Liver (tissue), 9 donors: Measurements from ENCODE around the gene MEF2A. TPM values are rescaled to one million over a fixed set of nuclear protein-coding genes. Genes with fewer than 3 reads are reported as not detected.

Experiments used
- DNase-seq: peaks from one replicate; pipeline ENCODE4 v3.0.0-alpha.2; 2017; ENCODE audit warnings: low spot score
- H3K27ac ChIP-seq, 2 donors: one replicate each; pipeline ENCODE4 v1.7.0; 2013; ENCODE audit warnings: inconsistent platforms in 2 of 2, low read length in 2 of 2, control low read depth in 1 of 2, low read depth in 1 of 2, mild to moderate bottlenecking in 1 of 2
- H3K27me3 ChIP-seq, 4 donors: one replicate each; pipeline versions ENCODE4 v1.6.1 to v1.7.0; 2013; ENCODE audit warnings: low read length in 3 of 4, inconsistent platforms in 1 of 4, mild to moderate bottlenecking in 1 of 4, moderate library complexity in 1 of 4; ENCODE audit not compliant: control insufficient read depth in 4 of 4, insufficient read depth in 4 of 4
- H3K36me3 ChIP-seq, 4 donors: one replicate each; pipeline versions ENCODE4 v1.6.1 to v1.7.0; 2013; ENCODE audit warnings: low read length in 3 of 4, mild to moderate bottlenecking in 3 of 4, low read depth in 1 of 4, moderate library complexity in 1 of 4; ENCODE audit not compliant: control insufficient read depth in 4 of 4, insufficient read depth in 3 of 4
- H3K4me1 ChIP-seq, 4 donors: one replicate each; pipeline versions ENCODE4 v1.6.1 to v1.7.0; 2013; ENCODE audit warnings: low read length in 3 of 4, mild to moderate bottlenecking in 3 of 4, moderate library complexity in 1 of 4; ENCODE audit not compliant: control insufficient read depth in 4 of 4, insufficient read depth in 4 of 4
- H3K4me3 ChIP-seq, 3 donors: one replicate each; pipeline versions ENCODE4 v1.6.1 to v1.7.0; 2013; ENCODE audit warnings: low read length in 3 of 3, control low read depth in 1 of 3, low read depth in 1 of 3, mild to moderate bottlenecking in 1 of 3
- H3K9ac ChIP-seq, 2 donors: one replicate each; pipeline ENCODE4 v1.7.0; 2013; ENCODE audit warnings: low read length in 2 of 2, mild to moderate bottlenecking in 2 of 2, moderate library complexity in 2 of 2, control low read depth in 1 of 2, low read depth in 1 of 2
- H3K9me3 ChIP-seq, 4 donors: one replicate each; pipeline versions ENCODE4 v1.6.1 to v1.7.0; 2013; ENCODE audit warnings: low read length in 3 of 4; ENCODE audit not compliant: control insufficient read depth in 4 of 4
- EGR1 ChIP-seq, 2 donors: IDR thresholded peaks; 2 replicates each; pipeline ENCODE4 v1.6.1; 2016 to 2018; ENCODE audit warnings: antibody characterized with exemption in 2 of 2, low read depth in 2 of 2
- FOXA1 ChIP-seq: IDR thresholded peaks from 2 replicates; pipeline ENCODE4 v1.6.1; 2016; ENCODE audit warnings: antibody characterized with exemption
- FOXA2 ChIP-seq: IDR thresholded peaks from 2 replicates; pipeline ENCODE4 v1.6.1; 2016; ENCODE audit warnings: antibody characterized with exemption
- GABPA ChIP-seq, 2 donors: IDR thresholded peaks in 1 of 2; conservative IDR thresholded peaks in 1 of 2; 2 replicates each; pipeline ENCODE4 v1.6.1; 2016; ENCODE audit warnings: antibody characterized with exemption in 2 of 2, mild to moderate bottlenecking in 1 of 2, moderate library complexity in 1 of 2
- HNF4A ChIP-seq, 2 donors: conservative IDR thresholded peaks; 2 replicates each; pipeline ENCODE4 v1.6.1; 2016; ENCODE audit warnings: antibody characterized with exemption in 2 of 2, mild to moderate bottlenecking in 2 of 2
- HNF4G ChIP-seq: IDR thresholded peaks from 2 replicates; pipeline ENCODE4 v1.6.1; 2016; ENCODE audit warnings: antibody characterized with exemption
- JUND ChIP-seq, 2 donors: IDR thresholded peaks; 2 replicates each; pipeline ENCODE4 v1.6.1; 2016; ENCODE audit warnings: antibody characterized with exemption in 2 of 2
- NR2F2 ChIP-seq: IDR thresholded peaks from 2 replicates; pipeline ENCODE4 v1.6.1; 2016; ENCODE audit warnings: antibody characterized with exemption
- RAD21 ChIP-seq, 2 donors: IDR thresholded peaks; 2 replicates each; pipeline ENCODE4 v1.6.1; 2016; ENCODE audit warnings: antibody characterized with exemption in 2 of 2, mild to moderate bottlenecking in 2 of 2
- RXRA ChIP-seq, 2 donors: IDR thresholded peaks; 2 replicates each; pipeline ENCODE4 v1.6.1; 2017 to 2018; ENCODE audit warnings: antibody characterized with exemption in 2 of 2, mild to moderate bottlenecking in 1 of 2
- SP1 ChIP-seq: IDR thresholded peaks from 2 replicates; pipeline ENCODE4 v1.6.1; 2018; ENCODE audit warnings: antibody characterized with exemption, mild to moderate bottlenecking
- TAF1 ChIP-seq: conservative IDR thresholded peaks from 2 replicates; pipeline ENCODE4 v1.6.1; 2016; ENCODE audit warnings: antibody characterized with exemption, mild to moderate bottlenecking
- YY1 ChIP-seq: IDR thresholded peaks from 2 replicates; pipeline ENCODE4 v1.6.1; 2016; ENCODE audit warnings: antibody characterized with exemption, mild to moderate bottlenecking
- WGBS: extraction: QIAGEN DNeasy Blood & Tissue Kit; methylation state at CpG from one replicate; pipeline ENCODE4 v1.1.7; 2013; 5-methylcytosine and 5-hydroxymethylcytosine counted together
- polyA plus RNA-seq, 2 donors: library from polyadenylated mRNA; stranded (reverse) in 1 of 2; unstranded in 1 of 2; fragments of 200-250 nt in 1 of 2; fragments of >200 nt in 1 of 2; fragmentation: Nextera tagmentation in 1 of 2; extraction: Ambion mirVana in 1 of 2; gene quantifications; one replicate each; pipeline versions ENCODE4 v1.2.1 to v1.2.3, GENCODE V29; 2013 to 2015
- total RNA-seq, 2 donors: library from RNA; depleted of rRNA; stranded (reverse); fragments of >200 nt; gene quantifications; one replicate each; pipeline ENCODE4 v1.2.3, GENCODE V29; 2014
- TF ChIP-seq, protein P1 (sequence below): IDR thresholded peaks from 2 replicates; pipeline ENCODE4 v1.6.1; 2016; ENCODE audit warnings: antibody characterized with exemption
- TF ChIP-seq, protein P2 (sequence below): IDR thresholded peaks from 2 replicates; pipeline ENCODE4 v1.6.1; 2016; ENCODE audit warnings: antibody characterized with exemption
- TF ChIP-seq, protein P3 (sequence below): IDR thresholded peaks from 2 replicates; pipeline ENCODE4 v1.6.1; 2016; ENCODE audit warnings: antibody characterized with exemption
- TF ChIP-seq, protein P4 (sequence below): IDR thresholded peaks from 2 replicates; pipeline ENCODE4 v1.6.1; 2016; ENCODE audit warnings: antibody characterized with exemption, mild to moderate bottlenecking
- TF ChIP-seq, protein P5 (sequence below): fragments of 150-350 bp; IDR thresholded peaks from 2 replicates; pipeline ENCODE4 v1.5.1; 2017; ENCODE audit warnings: improper control_type of control experiment, low read depth, low read length; ENCODE audit not compliant: missing input control
- donor health status: healthy.
- donor health status: healthy.
- donor health status: healthy.
- donor health status: healthy.
- donor health status: healthy.

Gene MEF2A
- total and polyA plus RNA-seq, 4 donors: 8.5 to 45.9 (median 18.2) TPM

DNA sequence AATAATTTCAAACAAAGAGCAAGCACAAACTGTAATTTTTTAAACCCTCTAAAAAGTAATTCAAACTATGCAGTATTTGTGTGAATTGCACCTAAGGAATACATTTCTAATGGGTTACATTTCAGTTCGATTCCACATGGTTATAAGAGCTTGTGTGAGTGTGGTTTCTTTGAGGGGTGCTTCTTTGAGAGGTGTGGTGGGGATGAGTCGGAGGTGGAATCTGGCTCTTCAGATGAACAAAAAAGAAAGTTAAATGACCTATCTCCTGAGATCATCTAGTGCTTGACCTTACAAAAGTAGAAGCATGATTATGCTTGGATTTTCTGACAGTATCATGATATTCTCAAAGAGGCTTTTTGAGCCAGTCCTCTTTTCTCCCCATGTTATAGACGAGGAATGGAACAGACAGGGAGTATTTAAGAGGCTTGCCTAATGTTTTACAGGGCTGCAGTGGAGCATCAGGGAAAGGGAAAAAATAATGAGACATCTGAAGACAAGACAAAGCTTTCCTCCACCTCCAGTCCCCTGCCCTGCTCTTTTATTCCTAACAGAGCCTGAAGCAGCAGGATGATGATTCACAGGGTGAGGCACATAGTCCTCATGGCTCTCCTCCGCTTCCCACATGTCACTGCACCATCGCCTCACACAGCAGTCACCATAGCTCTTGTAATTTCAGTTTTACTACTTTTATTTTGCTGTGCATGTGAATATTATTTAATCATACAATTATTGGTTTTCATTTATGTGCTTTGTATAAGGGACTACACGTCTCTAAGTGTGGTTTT, 85.4 kb downstream of the MEF2A start:
- H3K4me3 ChIP-seq: no peak overlapping the region
- TF ChIP-seq JUND (IDR thresholded peaks at IDR 0.05) (no peak), SP1 (no peak), TAF1 (no peak), FOXA1 (no peak), RXRA (IDR thresholded peaks at IDR 0.05) (no peak), YY1 (no peak), HNF4A (conservative IDR thresholded peaks at IDR 0.05) (no peak), HNF4G (no peak), GABPA (IDR thresholded peaks at IDR 0.05 in 1 of 2, conservative IDR thresholded peaks at IDR 0.05 in 1 of 2) (no peak), FOXA2 (no peak), RAD21 (IDR thresholded peaks at IDR 0.05) (no peak), NR2F2 (no peak), EGR1 (IDR thresholded peaks at IDR 0.05; ENCODE audit: low read depth in 2 of 2) (no peak)
- TF ChIP-seq, protein P1, sequence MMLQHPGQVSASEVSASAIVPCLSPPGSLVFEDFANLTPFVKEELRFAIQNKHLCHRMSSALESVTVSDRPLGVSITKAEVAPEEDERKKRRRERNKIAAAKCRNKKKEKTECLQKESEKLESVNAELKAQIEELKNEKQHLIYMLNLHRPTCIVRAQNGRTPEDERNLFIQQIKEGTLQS: no peak
- TF ChIP-seq, protein P2, sequence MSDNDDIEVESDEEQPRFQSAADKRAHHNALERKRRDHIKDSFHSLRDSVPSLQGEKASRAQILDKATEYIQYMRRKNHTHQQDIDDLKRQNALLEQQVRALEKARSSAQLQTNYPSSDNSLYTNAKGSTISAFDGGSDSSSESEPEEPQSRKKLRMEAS: no peak
- TF ChIP-seq, protein P3, sequence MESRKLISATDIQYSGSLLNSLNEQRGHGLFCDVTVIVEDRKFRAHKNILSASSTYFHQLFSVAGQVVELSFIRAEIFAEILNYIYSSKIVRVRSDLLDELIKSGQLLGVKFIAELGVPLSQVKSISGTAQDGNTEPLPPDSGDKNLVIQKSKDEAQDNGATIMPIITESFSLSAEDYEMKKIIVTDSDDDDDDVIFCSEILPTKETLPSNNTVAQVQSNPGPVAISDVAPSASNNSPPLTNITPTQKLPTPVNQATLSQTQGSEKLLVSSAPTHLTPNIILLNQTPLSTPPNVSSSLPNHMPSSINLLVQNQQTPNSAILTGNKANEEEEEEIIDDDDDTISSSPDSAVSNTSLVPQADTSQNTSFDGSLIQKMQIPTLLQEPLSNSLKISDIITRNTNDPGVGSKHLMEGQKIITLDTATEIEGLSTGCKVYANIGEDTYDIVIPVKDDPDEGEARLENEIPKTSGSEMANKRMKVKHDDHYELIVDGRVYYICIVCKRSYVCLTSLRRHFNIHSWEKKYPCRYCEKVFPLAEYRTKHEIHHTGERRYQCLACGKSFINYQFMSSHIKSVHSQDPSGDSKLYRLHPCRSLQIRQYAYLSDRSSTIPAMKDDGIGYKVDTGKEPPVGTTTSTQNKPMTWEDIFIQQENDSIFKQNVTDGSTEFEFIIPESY: no peak
- TF ChIP-seq, protein P4, sequence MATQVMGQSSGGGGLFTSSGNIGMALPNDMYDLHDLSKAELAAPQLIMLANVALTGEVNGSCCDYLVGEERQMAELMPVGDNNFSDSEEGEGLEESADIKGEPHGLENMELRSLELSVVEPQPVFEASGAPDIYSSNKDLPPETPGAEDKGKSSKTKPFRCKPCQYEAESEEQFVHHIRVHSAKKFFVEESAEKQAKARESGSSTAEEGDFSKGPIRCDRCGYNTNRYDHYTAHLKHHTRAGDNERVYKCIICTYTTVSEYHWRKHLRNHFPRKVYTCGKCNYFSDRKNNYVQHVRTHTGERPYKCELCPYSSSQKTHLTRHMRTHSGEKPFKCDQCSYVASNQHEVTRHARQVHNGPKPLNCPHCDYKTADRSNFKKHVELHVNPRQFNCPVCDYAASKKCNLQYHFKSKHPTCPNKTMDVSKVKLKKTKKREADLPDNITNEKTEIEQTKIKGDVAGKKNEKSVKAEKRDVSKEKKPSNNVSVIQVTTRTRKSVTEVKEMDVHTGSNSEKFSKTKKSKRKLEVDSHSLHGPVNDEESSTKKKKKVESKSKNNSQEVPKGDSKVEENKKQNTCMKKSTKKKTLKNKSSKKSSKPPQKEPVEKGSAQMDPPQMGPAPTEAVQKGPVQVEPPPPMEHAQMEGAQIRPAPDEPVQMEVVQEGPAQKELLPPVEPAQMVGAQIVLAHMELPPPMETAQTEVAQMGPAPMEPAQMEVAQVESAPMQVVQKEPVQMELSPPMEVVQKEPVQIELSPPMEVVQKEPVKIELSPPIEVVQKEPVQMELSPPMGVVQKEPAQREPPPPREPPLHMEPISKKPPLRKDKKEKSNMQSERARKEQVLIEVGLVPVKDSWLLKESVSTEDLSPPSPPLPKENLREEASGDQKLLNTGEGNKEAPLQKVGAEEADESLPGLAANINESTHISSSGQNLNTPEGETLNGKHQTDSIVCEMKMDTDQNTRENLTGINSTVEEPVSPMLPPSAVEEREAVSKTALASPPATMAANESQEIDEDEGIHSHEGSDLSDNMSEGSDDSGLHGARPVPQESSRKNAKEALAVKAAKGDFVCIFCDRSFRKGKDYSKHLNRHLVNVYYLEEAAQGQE: no peak
- TF ChIP-seq, protein P5, sequence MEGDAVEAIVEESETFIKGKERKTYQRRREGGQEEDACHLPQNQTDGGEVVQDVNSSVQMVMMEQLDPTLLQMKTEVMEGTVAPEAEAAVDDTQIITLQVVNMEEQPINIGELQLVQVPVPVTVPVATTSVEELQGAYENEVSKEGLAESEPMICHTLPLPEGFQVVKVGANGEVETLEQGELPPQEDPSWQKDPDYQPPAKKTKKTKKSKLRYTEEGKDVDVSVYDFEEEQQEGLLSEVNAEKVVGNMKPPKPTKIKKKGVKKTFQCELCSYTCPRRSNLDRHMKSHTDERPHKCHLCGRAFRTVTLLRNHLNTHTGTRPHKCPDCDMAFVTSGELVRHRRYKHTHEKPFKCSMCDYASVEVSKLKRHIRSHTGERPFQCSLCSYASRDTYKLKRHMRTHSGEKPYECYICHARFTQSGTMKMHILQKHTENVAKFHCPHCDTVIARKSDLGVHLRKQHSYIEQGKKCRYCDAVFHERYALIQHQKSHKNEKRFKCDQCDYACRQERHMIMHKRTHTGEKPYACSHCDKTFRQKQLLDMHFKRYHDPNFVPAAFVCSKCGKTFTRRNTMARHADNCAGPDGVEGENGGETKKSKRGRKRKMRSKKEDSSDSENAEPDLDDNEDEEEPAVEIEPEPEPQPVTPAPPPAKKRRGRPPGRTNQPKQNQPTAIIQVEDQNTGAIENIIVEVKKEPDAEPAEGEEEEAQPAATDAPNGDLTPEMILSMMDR: no peak
- WGBS: 98% methylated on average over 6 of the region's 6 CpGs
- no peaks in the 10 kb centered on the region for H3K9me3 ChIP-seq
- H3K27me3 ChIP-seq: no peaks in the 10 kb centered on the region
- H3K4me1 ChIP-seq: no peaks in the 10 kb centered on the region
- no peak overlapping the region for H3K27ac ChIP-seq
- no peak overlapping the region for H3K9ac ChIP-seq
- H3K36me3 ChIP-seq: peaks cover 0 to 16% (median 3%) of the 10 kb centered on the region in 4 donors
- DNase-seq: no peak
